HEK293 (cell line): ENCODE data around the gene CDYL.

ENCODE experiments used
- CTCF ChIA-PET: fragments of 350-600 bp; formaldehyde crosslinking; extraction: SDS; loops from one replicate; lab custom pipeline; 2021; ENCODE audit warnings: antibody characterized with exemption; lab: Yijun Ruan, JAX
- POLR2A ChIA-PET: fragments of 300-600 bp; formaldehyde crosslinking; extraction: SDS; loops from one replicate; lab custom pipeline; 2020; ENCODE audit warnings: antibody characterized with exemption, inconsistent platforms; lab: Yijun Ruan, JAX
- H3K27ac ChIP-seq: fragments of 200-500 bp; sonication (Bioruptor generic); 2 replicates; pipeline ENCODE4 v1.5.1; 2014; ENCODE audit warnings: low read depth, low read length, control low read depth, inconsistent platforms; ENCODE audit errors: extremely low read depth
- H3K36me3 ChIP-seq, 2 experiments: fragments of 200-500 bp in 1 of 2; sonication (Bioruptor generic) in 1 of 2; 1 replicate in 1 of 2; 2 replicates in 1 of 2; pipeline ENCODE4 v1.5.1; 2014 to 2017; ENCODE audit warnings: inconsistent platforms in 2 of 2, low read length in 2 of 2; ENCODE audit not compliant: control insufficient read depth in 2 of 2, insufficient read depth in 1 of 2
- H3K4me1 ChIP-seq: fragments of 200-500 bp; sonication (Bioruptor generic); 2 replicates; pipeline ENCODE4 v1.5.1; 2014; ENCODE audit warnings: mild to moderate bottlenecking, low read length, inconsistent platforms; ENCODE audit not compliant: control insufficient read depth, insufficient read depth
- H3K4me3 ChIP-seq: 2 replicates; pipeline ENCODE4 v1.5.1; 2011; ENCODE audit warnings: low read depth, mild to moderate bottlenecking, control low read depth, low read length, moderate library complexity
- H3K9me3 ChIP-seq: fragments of 200-500 bp; sonication (Bioruptor generic); 2 replicates; pipeline ENCODE4 v1.5.1; 2014; ENCODE audit warnings: low read depth, low read length, inconsistent platforms; ENCODE audit not compliant: control insufficient read depth, insufficient read depth
- EGR2 ChIP-seq: fragments of 450-650 bp; formaldehyde crosslinking; IDR thresholded peaks from 2 replicates; pipeline ENCODE4 v1.5.1; 2016; ENCODE audit warnings: low read depth, missing biosample characterization, missing genetic modification characterization
- GLI2 ChIP-seq: fragments of 450-650 bp; formaldehyde crosslinking; IDR thresholded peaks from 2 replicates; pipeline ENCODE4; 2017; ENCODE audit warnings: missing biosample characterization, missing genetic modification characterization, low read depth, borderline replicate concordance
- HOXC10 ChIP-seq: sonication (generic); formaldehyde crosslinking; IDR thresholded peaks from 2 replicates; pipeline ENCODE4 v1.8.1; 2023; ENCODE audit warnings: mild to moderate bottlenecking, missing genetic modification reagents
- HOXD13 ChIP-seq: sonication (generic); formaldehyde crosslinking; IDR thresholded peaks from 2 replicates; pipeline ENCODE4 v1.8.0; 2022; ENCODE audit warnings: missing genetic modification reagents, borderline replicate concordance
- IKZF3 ChIP-seq: fragments of 450-650 bp; IDR thresholded peaks from 2 replicates; pipeline ENCODE4 v1.5.0; 2018; ENCODE audit warnings: missing biosample characterization, mild to moderate bottlenecking, missing genetic modification characterization, moderate library complexity
- KLF10 ChIP-seq: fragments of 450-650 bp; IDR thresholded peaks from 2 replicates; pipeline ENCODE4 v1.5.1; 2018; ENCODE audit warnings: missing biosample characterization, mild to moderate bottlenecking, missing genetic modification characterization
- KLF8 ChIP-seq: fragments of 450-650 bp; formaldehyde crosslinking; IDR thresholded peaks from 2 replicates; pipeline ENCODE4 v1.5.1; 2016; ENCODE audit warnings: missing biosample characterization, missing genetic modification characterization
- ZBTB8A ChIP-seq: fragments of 450-650 bp; formaldehyde crosslinking; IDR thresholded peaks from 2 replicates; pipeline ENCODE4 v1.5.1; 2016; ENCODE audit warnings: missing biosample characterization, missing genetic modification characterization
- ZNF112 ChIP-seq: fragments of 450-650 bp; formaldehyde crosslinking; IDR thresholded peaks from 2 replicates; pipeline ENCODE4 v1.5.0; 2017; ENCODE audit warnings: missing biosample characterization, missing genetic modification characterization
- ZNF138 ChIP-seq: fragments of 450-650 bp; formaldehyde crosslinking; IDR thresholded peaks from 2 replicates; pipeline ENCODE4 v1.5.1; 2016; ENCODE audit warnings: missing biosample characterization, missing genetic modification characterization, borderline replicate concordance
- ZNF174 ChIP-seq: fragments of 450-650 bp; formaldehyde crosslinking; IDR thresholded peaks from 2 replicates; pipeline ENCODE4 v1.5.0; 2017; ENCODE audit warnings: missing biosample characterization, mild to moderate bottlenecking, missing genetic modification characterization
- ZNF426 ChIP-seq: fragments of 450-650 bp; formaldehyde crosslinking; IDR thresholded peaks from 2 replicates; pipeline ENCODE4 v1.5.1; 2017; ENCODE audit warnings: missing biosample characterization, missing genetic modification characterization, mild to moderate bottlenecking, inconsistent platforms, moderate library complexity
- ZNF529 ChIP-seq: fragments of 450-650 bp; formaldehyde crosslinking; IDR thresholded peaks from 2 replicates; pipeline ENCODE4 v1.5.1; 2017; ENCODE audit warnings: missing genetic modification characterization, missing biosample characterization; ENCODE audit not compliant: insufficient replicate concordance
- ZNF626 ChIP-seq: fragments of 450-650 bp; sonication (Bioruptor Pico); formaldehyde crosslinking; IDR thresholded peaks from 2 replicates; pipeline ENCODE4 v1.5.1; 2018; ENCODE audit warnings: missing biosample characterization, missing genetic modification characterization, inconsistent platforms
- ZNF776 ChIP-seq: fragments of 450-650 bp; formaldehyde crosslinking; IDR thresholded peaks from 2 replicates; pipeline ENCODE4 v1.5.0; 2017; ENCODE audit warnings: missing biosample characterization, missing genetic modification characterization, borderline replicate concordance
- ZNF777 ChIP-seq: fragments of 450-650 bp; formaldehyde crosslinking; IDR thresholded peaks from 2 replicates; pipeline ENCODE4 v1.5.1; 2017; ENCODE audit warnings: missing biosample characterization, missing genetic modification characterization, borderline replicate concordance
- ZNF837 ChIP-seq: fragments of 450-650 bp; formaldehyde crosslinking; IDR thresholded peaks from 2 replicates; pipeline ENCODE4 v1.5.1; 2016; ENCODE audit warnings: missing biosample characterization, missing genetic modification characterization
- TF ChIP-seq, protein P1 (sequence below): fragments of 450-650 bp; formaldehyde crosslinking; IDR thresholded peaks from 2 replicates; pipeline ENCODE4 v1.5.1; 2016; ENCODE audit warnings: missing biosample characterization, missing genetic modification characterization
- TF ChIP-seq, protein P2 (sequence below): IDR thresholded peaks from 2 replicates; pipeline ENCODE4 v1.6.1; 2011; ENCODE audit warnings: mild to moderate bottlenecking, low read depth, low read length, borderline replicate concordance
- TF ChIP-seq, protein P3 (sequence below): fragments of 450-650 bp; formaldehyde crosslinking; IDR thresholded peaks from 2 replicates; pipeline ENCODE4 v1.5.1; 2016; ENCODE audit warnings: missing biosample characterization, missing genetic modification characterization
- TF ChIP-seq, protein P4 (sequence below): fragments of 450-650 bp; formaldehyde crosslinking; IDR thresholded peaks from 2 replicates; pipeline ENCODE4 v1.5.1; 2016; ENCODE audit warnings: missing biosample characterization, missing genetic modification characterization
- TF ChIP-seq, protein P5 (sequence below): fragments of 450-650 bp; IDR thresholded peaks from 2 replicates; pipeline ENCODE4 v1.5.1; 2018; ENCODE audit warnings: missing biosample characterization, missing genetic modification characterization
- TF ChIP-seq, protein P6 (sequence below): fragments of 450-650 bp; formaldehyde crosslinking; IDR thresholded peaks from 2 replicates; pipeline ENCODE4 v1.5.1; 2016; ENCODE audit warnings: missing biosample characterization, missing genetic modification characterization

Gene CDYL

DNA sequence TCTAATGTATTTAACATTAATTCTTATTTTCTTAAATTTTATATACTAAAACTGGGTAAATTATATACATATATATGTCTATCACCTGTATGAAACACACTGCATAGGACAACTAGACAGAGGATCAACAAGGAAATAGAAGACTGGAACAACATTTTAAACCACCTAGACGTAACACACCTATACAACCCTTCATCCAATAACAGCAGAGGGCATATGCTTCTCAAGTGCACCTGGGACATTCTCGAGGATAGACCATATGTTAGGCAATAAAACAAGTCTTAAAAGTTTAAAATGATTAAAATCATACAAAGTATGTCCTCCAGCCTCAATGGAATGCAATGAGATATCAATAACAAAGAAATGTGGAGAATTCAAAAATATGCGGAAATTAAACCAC lies 182.4 kb downstream of the CDYL start (continued):
- TF ChIP-seq, protein P1, sequence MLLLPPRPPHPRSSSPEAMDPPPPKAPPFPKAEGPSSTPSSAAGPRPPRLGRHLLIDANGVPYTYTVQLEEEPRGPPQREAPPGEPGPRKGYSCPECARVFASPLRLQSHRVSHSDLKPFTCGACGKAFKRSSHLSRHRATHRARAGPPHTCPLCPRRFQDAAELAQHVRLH (tag by site-specific recombination): no peak

DNA sequence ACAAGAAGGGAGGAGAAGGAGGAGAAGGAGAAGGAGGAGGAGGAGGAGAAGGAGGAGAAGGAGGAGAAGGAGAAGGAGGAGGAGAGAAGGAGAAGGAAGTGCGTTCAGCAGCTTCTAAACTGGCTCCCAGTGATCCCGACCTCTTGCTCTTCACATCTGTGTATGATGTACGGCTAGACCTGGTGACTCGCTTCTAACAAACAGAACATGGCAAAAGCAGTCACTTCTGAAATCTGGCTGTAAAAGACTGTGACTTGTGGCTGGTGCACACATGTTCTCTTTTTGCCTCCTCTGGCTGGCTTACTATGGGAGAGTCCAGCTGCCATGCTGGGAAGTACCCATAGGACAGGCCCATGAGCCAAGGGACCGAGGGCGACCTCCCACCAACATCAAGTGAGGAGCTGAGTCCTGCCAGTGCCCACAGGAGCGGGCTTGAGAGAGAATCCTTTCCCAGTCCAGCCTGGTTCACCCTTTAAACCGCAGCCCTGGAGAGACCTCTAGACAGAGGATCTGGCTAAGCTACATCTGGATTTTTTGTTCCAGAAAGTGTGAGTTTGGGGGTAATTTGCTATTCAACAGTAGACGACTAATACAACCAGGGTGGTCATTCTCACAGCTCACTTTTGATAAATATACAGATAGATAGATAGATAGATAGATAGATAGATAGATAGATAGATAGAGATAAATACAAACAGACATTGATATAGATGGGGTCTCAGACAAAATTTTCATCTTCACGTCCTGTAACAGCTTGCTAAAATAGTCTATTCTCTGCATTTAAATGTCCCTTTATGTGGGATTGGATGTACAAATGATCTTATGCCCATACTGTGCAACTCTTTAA lies 185.3 kb downstream of the CDYL start:
- H3K36me3 ChIP-seq: no peaks in the 10 kb centered on the region
- no peak overlapping the region for H3K4me3 ChIP-seq
- H3K9me3 ChIP-seq: no peaks in the 10 kb centered on the region
- POLR2A ChIA-PET: no interaction called here
- TF ChIP-seq ZNF529 (tag by site-specific recombination) (no peak), ZNF837 (tag by site-specific recombination) (no peak), ZNF777 (tag by site-specific recombination) (no peak), ZNF776 (tag by site-specific recombination) (no peak), ZNF112 (no peak), ZBTB8A (tag by site-specific recombination) (no peak)
- TF ChIP-seq, protein P2, sequence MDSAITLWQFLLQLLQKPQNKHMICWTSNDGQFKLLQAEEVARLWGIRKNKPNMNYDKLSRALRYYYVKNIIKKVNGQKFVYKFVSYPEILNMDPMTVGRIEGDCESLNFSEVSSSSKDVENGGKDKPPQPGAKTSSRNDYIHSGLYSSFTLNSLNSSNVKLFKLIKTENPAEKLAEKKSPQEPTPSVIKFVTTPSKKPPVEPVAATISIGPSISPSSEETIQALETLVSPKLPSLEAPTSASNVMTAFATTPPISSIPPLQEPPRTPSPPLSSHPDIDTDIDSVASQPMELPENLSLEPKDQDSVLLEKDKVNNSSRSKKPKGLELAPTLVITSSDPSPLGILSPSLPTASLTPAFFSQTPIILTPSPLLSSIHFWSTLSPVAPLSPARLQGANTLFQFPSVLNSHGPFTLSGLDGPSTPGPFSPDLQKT: no peak
- TF ChIP-seq, protein P3, sequence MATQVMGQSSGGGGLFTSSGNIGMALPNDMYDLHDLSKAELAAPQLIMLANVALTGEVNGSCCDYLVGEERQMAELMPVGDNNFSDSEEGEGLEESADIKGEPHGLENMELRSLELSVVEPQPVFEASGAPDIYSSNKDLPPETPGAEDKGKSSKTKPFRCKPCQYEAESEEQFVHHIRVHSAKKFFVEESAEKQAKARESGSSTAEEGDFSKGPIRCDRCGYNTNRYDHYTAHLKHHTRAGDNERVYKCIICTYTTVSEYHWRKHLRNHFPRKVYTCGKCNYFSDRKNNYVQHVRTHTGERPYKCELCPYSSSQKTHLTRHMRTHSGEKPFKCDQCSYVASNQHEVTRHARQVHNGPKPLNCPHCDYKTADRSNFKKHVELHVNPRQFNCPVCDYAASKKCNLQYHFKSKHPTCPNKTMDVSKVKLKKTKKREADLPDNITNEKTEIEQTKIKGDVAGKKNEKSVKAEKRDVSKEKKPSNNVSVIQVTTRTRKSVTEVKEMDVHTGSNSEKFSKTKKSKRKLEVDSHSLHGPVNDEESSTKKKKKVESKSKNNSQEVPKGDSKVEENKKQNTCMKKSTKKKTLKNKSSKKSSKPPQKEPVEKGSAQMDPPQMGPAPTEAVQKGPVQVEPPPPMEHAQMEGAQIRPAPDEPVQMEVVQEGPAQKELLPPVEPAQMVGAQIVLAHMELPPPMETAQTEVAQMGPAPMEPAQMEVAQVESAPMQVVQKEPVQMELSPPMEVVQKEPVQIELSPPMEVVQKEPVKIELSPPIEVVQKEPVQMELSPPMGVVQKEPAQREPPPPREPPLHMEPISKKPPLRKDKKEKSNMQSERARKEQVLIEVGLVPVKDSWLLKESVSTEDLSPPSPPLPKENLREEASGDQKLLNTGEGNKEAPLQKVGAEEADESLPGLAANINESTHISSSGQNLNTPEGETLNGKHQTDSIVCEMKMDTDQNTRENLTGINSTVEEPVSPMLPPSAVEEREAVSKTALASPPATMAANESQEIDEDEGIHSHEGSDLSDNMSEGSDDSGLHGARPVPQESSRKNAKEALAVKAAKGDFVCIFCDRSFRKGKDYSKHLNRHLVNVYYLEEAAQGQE (tag by site-specific recombination): no peak
- TF ChIP-seq, protein P4, sequence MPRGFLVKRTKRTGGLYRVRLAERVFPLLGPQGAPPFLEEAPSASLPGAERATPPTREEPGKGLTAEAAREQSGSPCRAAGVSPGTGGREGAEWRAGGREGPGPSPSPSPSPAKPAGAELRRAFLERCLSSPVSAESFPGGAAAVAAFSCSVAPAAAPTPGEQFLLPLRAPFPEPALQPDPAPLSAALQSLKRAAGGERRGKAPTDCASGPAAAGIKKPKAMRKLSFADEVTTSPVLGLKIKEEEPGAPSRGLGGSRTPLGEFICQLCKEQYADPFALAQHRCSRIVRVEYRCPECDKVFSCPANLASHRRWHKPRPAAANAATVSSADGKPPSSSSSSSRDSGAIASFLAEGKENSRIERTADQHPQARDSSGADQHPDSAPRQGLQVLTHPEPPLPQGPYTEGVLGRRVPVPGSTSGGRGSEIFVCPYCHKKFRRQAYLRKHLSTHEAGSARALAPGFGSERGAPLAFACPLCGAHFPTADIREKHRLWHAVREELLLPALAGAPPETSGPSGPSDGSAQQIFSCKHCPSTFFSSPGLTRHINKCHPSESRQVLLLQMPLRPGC (tag by site-specific recombination): no peak
- H3K27ac ChIP-seq: no peak overlapping the region
- CTCF ChIA-PET: no interaction called here
- no peaks in the 10 kb centered on the region for H3K4me1 ChIP-seq

DNA sequence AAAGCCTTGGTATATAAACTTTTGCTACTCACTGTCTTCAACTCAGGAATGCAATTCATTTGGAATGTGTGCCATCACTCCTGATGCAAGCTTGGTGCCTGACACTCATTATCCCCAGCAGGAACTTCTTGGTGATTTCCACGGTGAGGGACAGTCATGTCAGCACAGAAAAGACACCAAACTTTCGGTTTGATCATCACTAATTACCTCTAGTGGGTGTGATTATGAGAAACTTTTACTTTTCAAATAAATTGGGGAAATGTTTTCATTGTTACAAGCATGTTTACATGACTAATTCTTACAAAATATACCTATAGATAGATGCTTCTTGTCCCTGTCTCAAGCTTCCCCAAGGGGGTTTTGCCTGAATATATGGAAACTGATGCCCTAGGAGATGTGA lies 186.7 kb downstream of the CDYL start:
- H3K9me3 ChIP-seq: no peaks in the 10 kb centered on the region
- ChIA-PET CTCF (no interaction called here), POLR2A (interaction anchor here (0.7 kb wide), 1 partner anchor 20 kb away, joined by 7 read pairs; no protein-coding TSS in a partner anchor)
- no peaks in the 10 kb centered on the region for H3K4me1 ChIP-seq
- H3K27ac ChIP-seq: no peak overlapping the region
- H3K36me3 ChIP-seq: no peaks in the 10 kb centered on the region
- H3K4me3 ChIP-seq: no peak overlapping the region
- TF ChIP-seq HOXC10 (CRISPR knock-in tag) (no peak), ZNF426 (tag by site-specific recombination) (no peak), GLI2 (no peak), HOXD13 (CRISPR knock-in tag) (no peak), IKZF3 (no peak), ZNF174 (tag by site-specific recombination) (no peak), KLF10 (tag by site-specific recombination) (no peak), ZNF138 (tag by site-specific recombination) (no peak), ZNF626 (tag by site-specific recombination) (no peak), KLF8 (tag by site-specific recombination) (no peak), EGR2 (tag by site-specific recombination) (no peak)
- TF ChIP-seq, protein P5, sequence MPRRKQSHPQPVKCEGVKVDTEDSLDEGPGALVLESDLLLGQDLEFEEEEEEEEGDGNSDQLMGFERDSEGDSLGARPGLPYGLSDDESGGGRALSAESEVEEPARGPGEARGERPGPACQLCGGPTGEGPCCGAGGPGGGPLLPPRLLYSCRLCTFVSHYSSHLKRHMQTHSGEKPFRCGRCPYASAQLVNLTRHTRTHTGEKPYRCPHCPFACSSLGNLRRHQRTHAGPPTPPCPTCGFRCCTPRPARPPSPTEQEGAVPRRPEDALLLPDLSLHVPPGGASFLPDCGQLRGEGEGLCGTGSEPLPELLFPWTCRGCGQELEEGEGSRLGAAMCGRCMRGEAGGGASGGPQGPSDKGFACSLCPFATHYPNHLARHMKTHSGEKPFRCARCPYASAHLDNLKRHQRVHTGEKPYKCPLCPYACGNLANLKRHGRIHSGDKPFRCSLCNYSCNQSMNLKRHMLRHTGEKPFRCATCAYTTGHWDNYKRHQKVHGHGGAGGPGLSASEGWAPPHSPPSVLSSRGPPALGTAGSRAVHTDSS (tag by site-specific recombination): no peak
- TF ChIP-seq, protein P6, sequence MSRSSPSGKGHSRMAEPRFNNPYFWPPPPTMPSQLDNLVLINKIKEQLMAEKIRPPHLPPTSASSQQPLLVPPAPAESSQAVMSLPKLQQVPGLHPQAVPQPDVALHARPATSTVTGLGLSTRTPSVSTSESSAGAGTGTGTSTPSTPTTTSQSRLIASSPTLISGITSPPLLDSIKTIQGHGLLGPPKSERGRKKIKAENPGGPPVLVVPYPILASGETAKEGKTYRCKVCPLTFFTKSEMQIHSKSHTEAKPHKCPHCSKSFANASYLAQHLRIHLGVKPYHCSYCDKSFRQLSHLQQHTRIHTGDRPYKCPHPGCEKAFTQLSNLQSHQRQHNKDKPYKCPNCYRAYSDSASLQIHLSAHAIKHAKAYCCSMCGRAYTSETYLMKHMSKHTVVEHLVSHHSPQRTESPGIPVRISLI (tag by site-specific recombination): no peak
